ENCODE measurements around the gene BAX.

- no peak for TF ChIP-seq CTCF (IDR thresholded peaks at IDR 0.05)
- no peak for TF ChIP-seq POLR2A (IDR thresholded peaks at IDR 0.05)
Measured at GRCh38 chr19:48918801-48919247, 35.9 kb upstream of the BAX start.
